ENCODE measurements around the gene MLXIP. TPM values are rescaled to one million over a fixed set of nuclear protein-coding genes. Genes with fewer than 3 reads are reported as not detected.

MLXIP gene
- total and polyA plus RNA-seq, 9 of the 15 experiments (the other 6 are each of a cell fraction or from before 2014, with no cell fraction given) = 2.2 to 66.3 (median 18.1) TPM

DNA sequence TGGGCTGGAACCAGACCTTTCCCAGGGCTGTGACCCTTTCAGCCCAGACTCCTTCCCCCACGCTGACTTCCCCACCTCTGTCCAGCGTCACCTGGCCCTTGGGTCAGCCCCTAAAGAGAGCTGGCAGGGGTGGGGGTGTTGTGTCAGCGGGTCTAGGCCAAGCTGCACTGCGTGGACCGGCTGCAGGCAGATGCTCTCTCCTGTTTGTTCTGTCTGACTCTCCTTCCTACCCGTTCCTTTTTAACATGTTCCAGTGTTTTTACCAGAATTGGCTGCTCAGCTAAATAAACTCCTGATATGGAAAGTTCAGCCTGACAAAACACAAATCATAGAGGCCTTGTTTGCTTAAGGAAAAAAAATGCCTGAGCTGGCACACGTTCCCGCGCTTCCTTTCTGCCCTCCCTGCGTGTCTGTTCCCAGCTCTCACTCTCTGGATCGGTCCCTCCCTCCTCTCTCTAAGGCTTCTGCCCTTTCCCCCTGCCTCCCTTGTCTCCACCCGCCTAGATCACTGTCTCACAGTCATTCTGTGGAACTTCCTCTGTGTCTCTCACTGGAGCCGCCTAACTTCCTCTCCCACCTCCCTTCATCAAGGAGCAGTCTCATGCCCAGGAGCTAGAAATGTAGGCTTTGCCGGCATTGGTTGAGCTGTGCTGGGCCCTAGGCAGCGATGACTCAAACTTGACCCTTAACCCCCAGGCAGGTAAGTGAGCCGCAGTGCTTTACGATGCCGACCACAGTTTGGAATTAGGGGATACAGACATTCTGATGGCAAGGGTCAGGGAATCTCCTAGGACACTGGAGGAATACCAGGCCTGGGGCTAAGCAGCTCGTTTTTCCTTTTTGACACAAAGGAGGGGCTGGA is 15.5 kb upstream of the MLXIP start (continued):
- TF ChIP-seq SRF (CRISPR knock-in tag; IDR thresholded peaks at IDR 0.05) = peak in 1 of 2 experiments; percentile 71; a peak in 1 of 4 replicates
- TF ChIP-seq ELF4 (CRISPR knock-in tag; IDR thresholded peaks at IDR 0.05) = peak; percentile 92
- TF ChIP-seq MEIS2 (IDR thresholded peaks at IDR 0.05; ENCODE audit: partially characterized antibody) = peak; percentile 28
- TF ChIP-seq MIER1 (IDR thresholded peaks at IDR 0.05; ENCODE audit: low read depth) = no peak
- 0 out of 2 replicates have a peak, but pooled peaks have one; percentile 48 for TF ChIP-seq MTA1 (IDR thresholded peaks at IDR 0.05; ENCODE audit: borderline replicate concordance)

DNA sequence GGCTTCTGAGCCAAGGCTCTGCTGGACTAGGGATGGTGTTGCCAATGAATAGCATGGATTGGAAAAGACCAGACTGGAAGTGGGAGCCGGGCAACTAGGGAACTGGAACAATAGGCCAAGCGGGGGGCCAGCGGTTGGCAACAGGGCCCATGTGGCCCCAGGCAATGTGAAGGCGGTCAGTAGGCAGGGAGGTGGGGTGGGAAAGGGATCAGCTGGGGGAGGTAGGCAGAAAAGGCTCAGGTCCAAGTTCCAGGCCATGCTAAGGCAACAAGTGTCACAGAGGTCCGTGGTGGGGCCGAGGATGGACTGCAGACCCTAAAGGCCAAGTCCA is 14.9 kb upstream of the MLXIP start:
- peaks cover 45 to 54% of the 10 kb centered on the region in 2 experiments for H3K4me1 ChIP-seq (replicated peaks in 1 of 2; ENCODE audit: control insufficient read depth in 2 of 2, insufficient read depth in 2 of 2, low read length in 2 of 2)
- no TSS peak for BruUV-seq (replicated peaks)
- intact Hi-C loops (cut with micrococcal nuclease) = loop anchor here (1.0 to 5.0 kb wide), 4 partner anchors 15 to 464 kb away; partner anchors contain the start of genes KNTC1, MLXIP and RSRC2
- H3K27me3 ChIP-seq (ENCODE audit: control insufficient read depth in 2 of 2, insufficient read depth in 2 of 2, low read length in 2 of 2) = no peaks in the 10 kb centered on the region
- in situ Hi-C loops (cut with MboI) = no loop called here
- H4K20me1 ChIP-seq (replicated peaks; ENCODE audit: control insufficient read depth, insufficient read depth, low read length) = no peaks in the 10 kb centered on the region
- H3K36me3 ChIP-seq (ENCODE audit: control insufficient read depth, insufficient read depth, low read length) = peaks cover 59% of the 10 kb centered on the region
- ChIA-PET CTCF (ENCODE audit: low intra/inter-chr PET ratio) (interaction anchor here (1.0 kb wide), 1 partner anchor 60 kb away, joined by 3 read pairs; no protein-coding TSS in a partner anchor), POLR2A (interaction anchor here (0.5 to 2.0 kb wide), 13 partner anchors 9 to 265 kb away, joined by 3 to 7 read pairs (median 4); no protein-coding TSS in a partner anchor)
- 13% methylated on average over 6 of the region's 6 CpGs for WGBS (ENCODE audit: insufficient coverage, low coverage, missing lambda C conversion rate)
- H3K79me2 ChIP-seq (ENCODE audit: control insufficient read depth, insufficient read depth, low read length) = peaks cover 41% of the 10 kb centered on the region
- H3K9me1 ChIP-seq (ENCODE audit: control insufficient read depth, insufficient read depth, low read length) = no peaks in the 10 kb centered on the region
- no peaks in the 10 kb centered on the region for H3K9me3 ChIP-seq (replicated peaks; ENCODE audit: control insufficient read depth, insufficient read depth, low read depth, low read length)
- H2AFZ ChIP-seq (ENCODE audit: low read depth, low read length) = peak overlapping the region; percentile 71
- H3K4me3 ChIP-seq = peak overlapping the region; percentile 14
- peak overlapping the region; percentile 91 to 94 for H3K9ac ChIP-seq (ENCODE audit: insufficient read depth in 1 of 2, low read depth in 2 of 2, low read length in 2 of 2)
- H3K27ac ChIP-seq (ENCODE audit: extremely low read depth, low read depth, low read length) = peak overlapping the region; percentile 73
- peak overlapping the region; percentile 98 for H3K4me2 ChIP-seq (ENCODE audit: insufficient read depth, low read length)
- peak in 1 of 4 experiments; percentile 40 for DNase-seq (ENCODE audit: extremely low read depth in 1 of 4, low spot score in 3 of 4)
- no peak for FAIRE-seq
- ATAC-seq = peak; percentile 6
- TF ChIP-seq, protein P1, sequence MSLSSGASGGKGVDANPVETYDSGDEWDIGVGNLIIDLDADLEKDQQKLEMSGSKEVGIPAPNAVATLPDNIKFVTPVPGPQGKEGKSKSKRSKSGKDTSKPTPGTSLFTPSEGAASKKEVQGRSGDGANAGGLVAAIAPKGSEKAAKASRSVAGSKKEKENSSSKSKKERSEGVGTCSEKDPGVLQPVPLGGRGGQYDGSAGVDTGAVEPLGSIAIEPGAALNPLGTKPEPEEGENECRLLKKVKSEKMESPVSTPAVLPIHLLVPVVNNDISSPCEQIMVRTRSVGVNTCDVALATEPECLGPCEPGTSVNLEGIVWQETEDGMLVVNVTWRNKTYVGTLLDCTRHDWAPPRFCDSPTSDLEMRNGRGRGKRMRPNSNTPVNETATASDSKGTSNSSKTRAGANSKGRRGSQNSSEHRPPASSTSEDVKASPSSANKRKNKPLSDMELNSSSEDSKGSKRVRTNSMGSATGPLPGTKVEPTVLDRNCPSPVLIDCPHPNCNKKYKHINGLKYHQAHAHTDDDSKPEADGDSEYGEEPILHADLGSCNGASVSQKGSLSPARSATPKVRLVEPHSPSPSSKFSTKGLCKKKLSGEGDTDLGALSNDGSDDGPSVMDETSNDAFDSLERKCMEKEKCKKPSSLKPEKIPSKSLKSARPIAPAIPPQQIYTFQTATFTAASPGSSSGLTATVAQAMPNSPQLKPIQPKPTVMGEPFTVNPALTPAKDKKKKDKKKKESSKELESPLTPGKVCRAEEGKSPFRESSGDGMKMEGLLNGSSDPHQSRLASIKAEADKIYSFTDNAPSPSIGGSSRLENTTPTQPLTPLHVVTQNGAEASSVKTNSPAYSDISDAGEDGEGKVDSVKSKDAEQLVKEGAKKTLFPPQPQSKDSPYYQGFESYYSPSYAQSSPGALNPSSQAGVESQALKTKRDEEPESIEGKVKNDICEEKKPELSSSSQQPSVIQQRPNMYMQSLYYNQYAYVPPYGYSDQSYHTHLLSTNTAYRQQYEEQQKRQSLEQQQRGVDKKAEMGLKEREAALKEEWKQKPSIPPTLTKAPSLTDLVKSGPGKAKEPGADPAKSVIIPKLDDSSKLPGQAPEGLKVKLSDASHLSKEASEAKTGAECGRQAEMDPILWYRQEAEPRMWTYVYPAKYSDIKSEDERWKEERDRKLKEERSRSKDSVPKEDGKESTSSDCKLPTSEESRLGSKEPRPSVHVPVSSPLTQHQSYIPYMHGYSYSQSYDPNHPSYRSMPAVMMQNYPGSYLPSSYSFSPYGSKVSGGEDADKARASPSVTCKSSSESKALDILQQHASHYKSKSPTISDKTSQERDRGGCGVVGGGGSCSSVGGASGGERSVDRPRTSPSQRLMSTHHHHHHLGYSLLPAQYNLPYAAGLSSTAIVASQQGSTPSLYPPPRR (CRISPR knock-in tag; IDR thresholded peaks at IDR 0.05; ENCODE audit: borderline replicate concordance) = peak; percentile 66; the same call in 1 of the 2 replicates
- 0 out of 2 replicates have a peak, but pooled peaks have one; percentile 45 for TF ChIP-seq OTX1 (CRISPR knock-in tag; IDR thresholded peaks at IDR 0.05)
- 0 out of 2 replicates have a peak, but pooled peaks have one; percentile 26 for TF ChIP-seq ELF2 (CRISPR knock-in tag; IDR thresholded peaks at IDR 0.05)
- no peak for TF ChIP-seq HMGN3 (IDR thresholded peaks at IDR 0.05; ENCODE audit: borderline replicate concordance, extremely low read depth, insufficient read length, low read depth, low read length)
- TF ChIP-seq ZNF133 (CRISPR knock-in tag; IDR thresholded peaks at IDR 0.05) = 0 out of 2 replicates have a peak, but pooled peaks have one; percentile 20
- no peak for TF ChIP-seq HMG20A (CRISPR knock-in tag; conservative IDR thresholded peaks at IDR 0.05)
- TF ChIP-seq JUN (IDR thresholded peaks at IDR 0.05; ENCODE audit: borderline replicate concordance, low read depth, low read length) = 0 out of 2 replicates have a peak, but pooled peaks have one; percentile 0
- TF ChIP-seq JUN (CRISPR knock-in tag; IDR thresholded peaks at IDR 0.05; ENCODE audit: borderline replicate concordance) = no peak
- TF ChIP-seq KDM1A (IDR thresholded peaks at IDR 0.05) = peak in 1 of 2 experiments; percentile 4; a peak in 1 of 4 replicates
- TF ChIP-seq POLR2G (IDR thresholded peaks at IDR 0.05; ENCODE audit: low read depth, low read length) = 0 out of 2 replicates have a peak, but pooled peaks have one; percentile 7
- 0 out of 2 replicates have a peak, but pooled peaks have one; percentile 16 for TF ChIP-seq ELF4 (CRISPR knock-in tag; IDR thresholded peaks at IDR 0.05)

Measured in K562 (cell line).